ENCODE data around the gene HOXD13.

The HOXD13 gene

GRCh38 chr2:176096986-176097819, 4.7 kb downstream of the HOXD13 start (continued):
- TF ChIP-seq REST (tag by site-specific recombination; IDR thresholded peaks at IDR 0.05) (no peak; the same call in 1 of the 2 replicates), PRDM6 (tag by site-specific recombination; IDR thresholded peaks at IDR 0.05) (no peak), ZBTB1 (tag by site-specific recombination; IDR thresholded peaks at IDR 0.05) (no peak), ZEB2 (tag by site-specific recombination; IDR thresholded peaks at IDR 0.05) (0 out of 2 replicates have a peak, but pooled peaks have one; percentile 31), ZSCAN4 (tag by site-specific recombination; IDR thresholded peaks at IDR 0.05) (no peak), ZBTB7A (tag by site-specific recombination; IDR thresholded peaks at IDR 0.05; ENCODE audit: low read depth) (0 out of 2 replicates have a peak, but pooled peaks have one; percentile 56), ZNF221 (tag by site-specific recombination; IDR thresholded peaks at IDR 0.05; ENCODE audit: borderline replicate concordance) (no peak), ZNF2 (tag by site-specific recombination; IDR thresholded peaks at IDR 0.05) (no peak), ZNF214 (tag by site-specific recombination; IDR thresholded peaks at IDR 0.05; ENCODE audit: borderline replicate concordance) (no peak), CTCF (tag by site-specific recombination; IDR thresholded peaks at IDR 0.05) (peak; percentile 97), ZNF707 (tag by site-specific recombination; IDR thresholded peaks at IDR 0.05) (no peak), SCRT1 (tag by site-specific recombination; IDR thresholded peaks at IDR 0.05; ENCODE audit: borderline replicate concordance) (no peak), TSHZ1 (tag by site-specific recombination; IDR thresholded peaks at IDR 0.05; ENCODE audit: borderline replicate concordance) (no peak), MYNN (tag by site-specific recombination; IDR thresholded peaks at IDR 0.05; ENCODE audit: borderline replicate concordance) (no peak), ZNF473 (tag by site-specific recombination; IDR thresholded peaks at IDR 0.05) (no peak), ZNF394 (tag by site-specific recombination; IDR thresholded peaks at IDR 0.05; ENCODE audit: borderline replicate concordance) (peak; percentile 20; the same call in 1 of the 2 replicates), ZNF169 (tag by site-specific recombination; IDR thresholded peaks at IDR 0.05) (no peak), ZNF398 (tag by site-specific recombination; IDR thresholded peaks at IDR 0.05) (peak; percentile 55; the same call in 1 of the 2 replicates), RBAK (tag by site-specific recombination; IDR thresholded peaks at IDR 0.05) (no peak), ZNF549 (tag by site-specific recombination; IDR thresholded peaks at IDR 0.05) (no peak), ZIC2 (tag by site-specific recombination; IDR thresholded peaks at IDR 0.05) (peak; percentile 70), MEIS1 (CRISPR knock-in tag; IDR thresholded peaks at IDR 0.05; ENCODE audit: borderline replicate concordance) (no peak), ZNF76 (tag by site-specific recombination; IDR thresholded peaks at IDR 0.05; ENCODE audit: borderline replicate concordance, low read depth) (no peak), ZNF837 (tag by site-specific recombination; IDR thresholded peaks at IDR 0.05) (no peak), ZNF23 (tag by site-specific recombination; IDR thresholded peaks at IDR 0.05; ENCODE audit: borderline replicate concordance) (no peak)
